ENCODE results near the gene CER1. TPM values are rescaled to one million over a fixed set of nuclear protein-coding genes. Genes with fewer than 3 reads are reported as not detected.
"Not testable (repeated sequence)": the region's sequence is repeated elsewhere in the genome, so short reads cannot be mapped to it uniquely, and the experiment has no call there.

CER1 gene
- total RNA-seq, 2 donors from 2014 or later: not detected

- Mint-ChIP-seq H3K4me3 (no peak overlapping the region), H3K4me1 (ENCODE audit: low read depth) (no peaks in the 10 kb centered on the region), H3K36me3 (ENCODE audit: insufficient read depth in 2 of 2) (peaks cover 13 to 14% of the 10 kb centered on the region in 2 donors), H3K9me3 (peaks cover 6 to 12% of the 10 kb centered on the region in 2 donors), H3K27ac (no peak overlapping the region), H3K27me3 (ENCODE audit: low read depth) (peaks cover 28% of the 10 kb centered on the region)
- ATAC-seq (replicated peaks in 1 of 2) (no peak), DNase-seq (no peak)
Measured at GRCh38 chr9:14705079-14705478, 17.5 kb downstream of the CER1 start.

GRCh38 chr9:14704281-14704680, 18.3 kb downstream of the CER1 start:
- Mint-ChIP-seq H3K9me3 (peaks cover 6 to 11% of the 10 kb centered on the region in 2 donors), H3K4me1 (ENCODE audit: low read depth) (no peaks in the 10 kb centered on the region), H3K27ac (no peak overlapping the region), H3K36me3 (ENCODE audit: insufficient read depth in 2 of 2) (peaks cover 13% of the 10 kb centered on the region in 2 donors), H3K27me3 (ENCODE audit: low read depth) (peaks cover 20% of the 10 kb centered on the region), H3K4me3 (no peak overlapping the region)
- no peak for ATAC-seq (replicated peaks in 1 of 2)
- no peak for DNase-seq

GRCh38 chr9:14702200-14702720, 20.3 kb downstream of the CER1 start:
- DNase-seq (no peak), ATAC-seq (replicated peaks in 1 of 2) (no peak)
- Mint-ChIP-seq H3K4me3 (no peak overlapping the region), H3K4me1 (ENCODE audit: low read depth) (no peaks in the 10 kb centered on the region), H3K36me3 (ENCODE audit: insufficient read depth in 2 of 2) (peaks cover 10% of the 10 kb centered on the region in 2 donors), H3K27ac (no peak overlapping the region), H3K27me3 (ENCODE audit: low read depth) (peaks cover 11% of the 10 kb centered on the region), H3K9me3 (peaks cover 6 to 7% of the 10 kb centered on the region in 2 donors)

GRCh38 chr9:14693251-14693861, 29.2 kb downstream of the CER1 start, which contains the start of gene ZDHHC21:
ZDHHC21 (minus strand) TSS chr9:14693432; CDS start chr9:14674340, 19,092 bp downstream.
- Mint-ChIP-seq H3K4me3 (peak within 1 kb of the TSS; percentile 95 to 98), H3K9me3 (no peaks in the 10 kb centered on the region), H3K36me3 (ENCODE audit: insufficient read depth in 2 of 2) (peaks cover 2% of the 10 kb centered on the region in 2 donors), H3K4me1 (ENCODE audit: low read depth) (peaks cover 37% of the 10 kb centered on the region), H3K27me3 (ENCODE audit: low read depth) (peaks cover 18% of the 10 kb centered on the region), H3K27ac (peak within 1 kb of the TSS; percentile 99)
- peak; percentile 93 to 95 for ATAC-seq (replicated peaks in 1 of 2)
- DNase-seq: peak; percentile 72 to 77

- no peaks in the 10 kb centered on the region for H3K9me3 Mint-ChIP-seq
- peak overlapping the region; percentile 95 to 98 for H3K4me3 Mint-ChIP-seq
- no peak for DNase-seq
- peak; percentile 65 to 70 for ATAC-seq (replicated peaks in 1 of 2)
- H3K4me1 Mint-ChIP-seq (ENCODE audit: low read depth): peaks cover 37% of the 10 kb centered on the region
- H3K27ac Mint-ChIP-seq: peak overlapping the region; percentile 95
- H3K36me3 Mint-ChIP-seq (ENCODE audit: insufficient read depth in 2 of 2): peaks cover 2 to 3% of the 10 kb centered on the region in 2 donors
- peaks cover 11% of the 10 kb centered on the region for H3K27me3 Mint-ChIP-seq (ENCODE audit: low read depth)
Measured at GRCh38 chr9:14692470-14693250, 29.9 kb downstream of the CER1 start.

- Mint-ChIP-seq H3K36me3 (ENCODE audit: insufficient read depth in 2 of 2) (peaks cover 2 to 3% of the 10 kb centered on the region in 2 donors), H3K27ac (no peak overlapping the region), H3K4me3 (peak overlapping the region in 1 of 2 donors; percentile 57), H3K4me1 (ENCODE audit: low read depth) (peaks cover 37% of the 10 kb centered on the region), H3K9me3 (no peaks in the 10 kb centered on the region), H3K27me3 (ENCODE audit: low read depth) (no peaks in the 10 kb centered on the region)
- no peak for ATAC-seq (replicated peaks in 1 of 2)
- DNase-seq: no peak
Measured at GRCh38 chr9:14690948-14691730, 31.4 kb downstream of the CER1 start.

GRCh38 chr9:14687042-14687719, 35.4 kb downstream of the CER1 start:
- DNase-seq (no peak), ATAC-seq (replicated peaks in 1 of 2) (no peak)
- no peaks in the 10 kb centered on the region for H3K9me3 Mint-ChIP-seq
- H3K4me1 Mint-ChIP-seq (ENCODE audit: low read depth): peaks cover 30% of the 10 kb centered on the region
- no peaks in the 10 kb centered on the region for H3K27me3 Mint-ChIP-seq (ENCODE audit: low read depth)
- no peak overlapping the region for H3K27ac Mint-ChIP-seq
- H3K4me3 Mint-ChIP-seq: no peak overlapping the region
- peaks cover 7 to 15% of the 10 kb centered on the region in 2 donors for H3K36me3 Mint-ChIP-seq (ENCODE audit: insufficient read depth in 2 of 2)

- peaks cover 22% of the 10 kb centered on the region for H3K4me1 Mint-ChIP-seq (ENCODE audit: low read depth)
- no peak overlapping the region for H3K27ac Mint-ChIP-seq
- no peak for ATAC-seq (replicated peaks in 1 of 2)
- H3K9me3 Mint-ChIP-seq: no peaks in the 10 kb centered on the region
- no peak for DNase-seq
- H3K36me3 Mint-ChIP-seq (ENCODE audit: insufficient read depth in 2 of 2): peaks cover 10 to 15% of the 10 kb centered on the region in 2 donors
- no peaks in the 10 kb centered on the region for H3K27me3 Mint-ChIP-seq (ENCODE audit: low read depth)
- no peak overlapping the region for H3K4me3 Mint-ChIP-seq
Measured at GRCh38 chr9:14686168-14686567, 36.4 kb downstream of the CER1 start.

GRCh38 chr9:14682616-14683015, 39.9 kb downstream of the CER1 start:
- not testable (repeated sequence) for H3K9me3 Mint-ChIP-seq; H3K27me3 Mint-ChIP-seq (ENCODE audit: low read depth); ATAC-seq (replicated peaks in 1 of 2); DNase-seq; H3K27ac Mint-ChIP-seq
- peaks cover 10 to 13% of the 10 kb centered on the region in 2 donors for H3K36me3 Mint-ChIP-seq (ENCODE audit: insufficient read depth in 2 of 2)
- H3K4me3 Mint-ChIP-seq: peak overlapping the region in 1 of 2 donors; percentile 17
- H3K4me1 Mint-ChIP-seq (ENCODE audit: low read depth): peaks cover 11% of the 10 kb centered on the region

GRCh38 chr9:14678776-14679175, 43.8 kb downstream of the CER1 start:
- H3K27ac Mint-ChIP-seq: no peak overlapping the region
- ATAC-seq (replicated peaks in 1 of 2) (no peak), DNase-seq (no peak)
- peaks cover 11% of the 10 kb centered on the region for H3K4me1 Mint-ChIP-seq (ENCODE audit: low read depth)
- H3K36me3 Mint-ChIP-seq (ENCODE audit: insufficient read depth in 2 of 2): peaks cover 5 to 9% of the 10 kb centered on the region in 2 donors
- H3K9me3 Mint-ChIP-seq: no peaks in the 10 kb centered on the region
- no peak overlapping the region for H3K4me3 Mint-ChIP-seq
- no peaks in the 10 kb centered on the region for H3K27me3 Mint-ChIP-seq (ENCODE audit: low read depth)

GRCh38 chr9:14677872-14678271, 44.7 kb downstream of the CER1 start:
- peaks cover 5 to 6% of the 10 kb centered on the region in 2 donors for H3K36me3 Mint-ChIP-seq (ENCODE audit: insufficient read depth in 2 of 2)
- H3K9me3 Mint-ChIP-seq: no peaks in the 10 kb centered on the region
- ATAC-seq (replicated peaks in 1 of 2) (no peak), DNase-seq (no peak)
- H3K4me3 Mint-ChIP-seq: no peak overlapping the region
- H3K27ac Mint-ChIP-seq: no peak overlapping the region
- H3K27me3 Mint-ChIP-seq (ENCODE audit: low read depth): no peaks in the 10 kb centered on the region
- peaks cover 9% of the 10 kb centered on the region for H3K4me1 Mint-ChIP-seq (ENCODE audit: low read depth)

GRCh38 chr9:14677396-14677795, 45.1 kb downstream of the CER1 start:
- H3K36me3 Mint-ChIP-seq (ENCODE audit: insufficient read depth in 2 of 2): peaks cover 3 to 4% of the 10 kb centered on the region in 2 donors
- ATAC-seq (replicated peaks in 1 of 2) (no peak), DNase-seq (no peak)
- no peak overlapping the region for H3K4me3 Mint-ChIP-seq
- no peaks in the 10 kb centered on the region for H3K27me3 Mint-ChIP-seq (ENCODE audit: low read depth)
- no peak overlapping the region for H3K27ac Mint-ChIP-seq
- H3K9me3 Mint-ChIP-seq: no peaks in the 10 kb centered on the region
- peaks cover 4% of the 10 kb centered on the region for H3K4me1 Mint-ChIP-seq (ENCODE audit: low read depth)
